Measurements from ENCODE around the gene ZNF827.

The ZNF827 gene

DNA sequence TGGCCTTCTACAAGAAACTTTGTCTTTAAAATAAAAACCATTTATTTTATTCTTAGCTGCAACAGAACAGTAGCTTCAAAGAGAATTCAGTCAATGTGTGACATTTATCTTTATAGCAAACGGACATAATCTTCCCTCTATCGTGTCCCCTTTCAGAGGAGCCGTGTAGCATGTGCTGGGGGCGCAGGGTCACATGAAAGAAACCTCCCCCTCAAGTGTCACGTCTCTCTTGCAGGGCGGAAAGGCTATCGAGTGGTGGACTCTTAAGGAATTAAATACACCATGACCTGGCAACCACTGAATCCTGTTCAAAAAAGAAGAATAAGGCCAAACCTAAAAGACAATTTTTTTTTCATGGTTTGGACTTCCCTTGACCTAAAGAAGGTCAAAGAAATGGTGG is 40.2 kb downstream of the ZNF827 start:
- in situ Hi-C loops (cut with MboI; ENCODE audit: low pct_unique_long_range_greater_than_20kb, low sequenced_read_pairs, unreplicated experiment) = no loop called here
- TF ChIP-seq, protein P1, sequence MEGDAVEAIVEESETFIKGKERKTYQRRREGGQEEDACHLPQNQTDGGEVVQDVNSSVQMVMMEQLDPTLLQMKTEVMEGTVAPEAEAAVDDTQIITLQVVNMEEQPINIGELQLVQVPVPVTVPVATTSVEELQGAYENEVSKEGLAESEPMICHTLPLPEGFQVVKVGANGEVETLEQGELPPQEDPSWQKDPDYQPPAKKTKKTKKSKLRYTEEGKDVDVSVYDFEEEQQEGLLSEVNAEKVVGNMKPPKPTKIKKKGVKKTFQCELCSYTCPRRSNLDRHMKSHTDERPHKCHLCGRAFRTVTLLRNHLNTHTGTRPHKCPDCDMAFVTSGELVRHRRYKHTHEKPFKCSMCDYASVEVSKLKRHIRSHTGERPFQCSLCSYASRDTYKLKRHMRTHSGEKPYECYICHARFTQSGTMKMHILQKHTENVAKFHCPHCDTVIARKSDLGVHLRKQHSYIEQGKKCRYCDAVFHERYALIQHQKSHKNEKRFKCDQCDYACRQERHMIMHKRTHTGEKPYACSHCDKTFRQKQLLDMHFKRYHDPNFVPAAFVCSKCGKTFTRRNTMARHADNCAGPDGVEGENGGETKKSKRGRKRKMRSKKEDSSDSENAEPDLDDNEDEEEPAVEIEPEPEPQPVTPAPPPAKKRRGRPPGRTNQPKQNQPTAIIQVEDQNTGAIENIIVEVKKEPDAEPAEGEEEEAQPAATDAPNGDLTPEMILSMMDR (IDR thresholded peaks at IDR 0.05; ENCODE audit: extremely low read depth, insufficient read depth, missing control alignments) = no peak
- no peak for DNase-seq (ENCODE audit: low spot score)

DNA sequence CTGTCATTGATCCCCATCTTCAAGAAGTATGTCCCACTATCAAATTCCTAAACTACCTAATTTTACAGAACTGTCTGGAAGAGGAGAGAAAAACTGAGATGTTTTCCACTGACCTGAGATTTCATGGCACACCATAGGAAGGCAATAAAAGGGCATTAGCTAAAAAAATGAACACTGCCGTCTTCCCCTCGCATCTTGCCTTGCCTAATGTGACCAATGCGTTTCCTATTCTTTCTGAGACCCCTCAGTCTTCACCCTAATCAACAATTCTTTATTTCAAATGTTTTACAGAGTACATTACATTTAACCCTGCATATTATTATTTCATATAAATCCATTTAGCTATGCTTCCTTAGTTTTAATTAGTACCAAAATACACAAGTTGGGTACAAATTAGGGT is 43.6 kb downstream of the ZNF827 start:
- TF ChIP-seq, protein P1 (IDR thresholded peaks at IDR 0.05; ENCODE audit: extremely low read depth, insufficient read depth, missing control alignments) = no peak
- in situ Hi-C loops (cut with MboI; ENCODE audit: low pct_unique_long_range_greater_than_20kb, low sequenced_read_pairs, unreplicated experiment) = no loop called here
- no peak for DNase-seq (ENCODE audit: low spot score)

DNA sequence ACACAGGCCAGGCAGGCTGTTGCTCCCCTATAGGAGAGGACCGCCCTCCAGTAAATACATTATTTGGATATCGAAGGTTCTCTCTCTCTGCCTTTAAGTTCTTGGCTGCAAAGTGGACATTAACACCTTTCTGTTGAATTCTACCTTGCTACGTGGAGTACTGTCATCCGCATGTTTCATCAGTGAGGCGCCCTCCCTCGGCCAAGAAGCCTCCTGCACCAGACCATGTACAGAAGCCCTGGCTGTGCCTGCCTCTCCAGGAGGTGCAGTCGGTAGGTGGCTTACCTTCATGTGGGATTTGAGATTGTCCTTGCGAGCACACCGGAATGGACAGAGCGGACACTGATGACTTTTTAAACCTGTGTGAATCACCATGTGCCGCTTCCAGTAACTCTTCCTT is 46.7 kb downstream of the ZNF827 start:
- no peak for DNase-seq (ENCODE audit: low spot score)

DNA sequence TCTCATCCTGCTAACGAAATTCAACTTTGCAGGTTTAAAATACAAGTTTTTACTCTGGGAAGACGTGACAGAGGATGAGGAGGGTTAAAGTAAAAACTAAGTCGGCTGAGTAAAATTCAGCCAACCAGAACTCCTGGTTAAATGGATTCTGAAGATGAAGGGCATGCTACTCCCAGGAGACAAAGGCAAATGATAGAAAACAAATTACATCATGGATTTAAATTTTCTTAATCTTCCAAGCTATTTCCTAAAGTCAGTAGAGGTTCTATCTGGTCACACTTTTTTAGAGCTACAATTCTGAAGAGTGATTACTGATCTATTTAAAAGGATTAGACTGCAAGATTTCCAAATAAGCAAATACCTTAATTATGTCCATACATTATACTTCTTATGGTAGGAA is 47.9 kb downstream of the ZNF827 start:
- no peak for DNase-seq (ENCODE audit: low spot score)
- in situ Hi-C loops (cut with MboI; ENCODE audit: low pct_unique_long_range_greater_than_20kb, low sequenced_read_pairs, unreplicated experiment) = no loop called here
- TF ChIP-seq, protein P1 (IDR thresholded peaks at IDR 0.05; ENCODE audit: extremely low read depth, insufficient read depth, missing control alignments) = no peak

More for the DNA sequence above, 46.7 kb downstream of the ZNF827 start:
- in situ Hi-C loops (cut with MboI; ENCODE audit: low pct_unique_long_range_greater_than_20kb, low sequenced_read_pairs, unreplicated experiment) = no loop called here
- TF ChIP-seq, protein P1 (IDR thresholded peaks at IDR 0.05; ENCODE audit: extremely low read depth, insufficient read depth, missing control alignments) = peak; percentile 9

DNA sequence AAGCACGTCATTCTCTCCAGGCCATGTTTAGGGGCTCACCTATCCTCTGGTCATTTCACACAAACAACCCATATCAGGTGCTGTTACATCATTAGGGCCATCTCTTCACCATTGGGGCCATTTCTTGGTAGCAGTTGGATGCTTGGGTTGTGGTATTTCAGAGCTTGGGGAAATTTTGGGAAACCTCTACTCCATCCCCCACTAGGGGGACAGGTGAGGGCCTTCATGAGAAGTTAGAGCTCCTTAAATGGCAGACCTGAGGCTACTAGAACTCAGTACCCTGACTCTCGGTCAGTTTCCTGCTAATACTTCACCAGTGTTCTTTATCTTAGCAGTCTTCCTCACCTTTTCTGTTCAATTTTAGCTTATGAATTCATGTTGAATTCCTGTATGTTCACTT is 50.2 kb downstream of the ZNF827 start:
- in situ Hi-C loops (cut with MboI; ENCODE audit: low pct_unique_long_range_greater_than_20kb, low sequenced_read_pairs, unreplicated experiment) = no loop called here
- no peak for DNase-seq (ENCODE audit: low spot score)
- TF ChIP-seq, protein P1 (IDR thresholded peaks at IDR 0.05; ENCODE audit: extremely low read depth, insufficient read depth, missing control alignments) = no peak

DNA sequence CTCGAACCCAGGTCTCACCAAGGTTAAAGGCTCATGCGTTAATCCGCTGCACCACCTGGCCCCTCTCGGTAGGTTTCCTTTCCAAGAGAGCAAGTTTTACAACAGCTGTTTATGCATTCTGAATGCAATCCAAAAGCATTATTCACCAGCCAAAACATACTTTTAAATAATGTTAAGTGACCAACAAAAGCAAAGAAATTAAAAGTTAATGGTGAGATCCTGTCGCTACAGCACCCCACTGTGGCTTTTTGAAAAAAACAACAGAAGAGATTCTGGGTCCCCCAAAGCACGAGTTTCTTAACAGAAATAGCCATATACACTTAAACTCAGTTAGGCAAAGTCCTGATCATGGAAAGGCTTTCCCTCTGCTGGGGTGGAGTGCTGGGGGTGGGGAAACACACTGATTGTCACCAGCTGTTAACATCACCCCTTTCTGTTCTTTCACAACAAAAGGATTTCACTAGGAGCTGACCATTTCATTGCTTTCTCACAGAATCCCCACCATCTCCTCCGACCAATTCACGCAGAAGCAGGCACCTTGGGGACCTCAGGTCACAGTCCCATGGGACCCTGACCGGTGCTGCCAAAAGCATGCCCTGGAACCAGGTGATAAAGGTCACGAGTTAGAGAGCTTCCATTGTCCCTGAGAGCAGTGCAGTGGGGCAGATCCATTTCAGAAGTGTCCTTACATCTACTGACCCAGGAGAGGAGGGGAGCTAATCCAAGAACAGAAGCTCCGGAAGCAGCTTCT is 51.2 kb downstream of the ZNF827 start:
- in situ Hi-C loops (cut with MboI; ENCODE audit: low pct_unique_long_range_greater_than_20kb, low sequenced_read_pairs, unreplicated experiment) = no loop called here
- TF ChIP-seq, protein P1 (IDR thresholded peaks at IDR 0.05; ENCODE audit: extremely low read depth, insufficient read depth, missing control alignments) = peak; percentile 17
- DNase-seq (ENCODE audit: low spot score) = no peak
